ENCODE results near the gene AGAP2. TPM values are rescaled to one million over a fixed set of nuclear protein-coding genes. Genes with fewer than 3 reads are reported as not detected.

Gene AGAP2
- total and polyA plus RNA-seq, 2 donors: 14.4 to 15.5 TPM

GRCh38 chr12:57736741-57737466, 1.6 kb downstream of the AGAP2 start:
- DNase-seq (ENCODE audit: low read depth in 6 of 9, low spot score in 9 of 9): no peak
- peaks cover 17 to 35% of the 10 kb centered on the region in 2 donors for H3K4me1 ChIP-seq (ENCODE audit: control insufficient read depth in 2 of 2, insufficient read depth in 2 of 2, low read length in 2 of 2)
- no peak overlapping the region for H3K27ac ChIP-seq (ENCODE audit: low read depth in 1 of 2, low read length in 1 of 2)
- H3K9me3 ChIP-seq (ENCODE audit: control insufficient read depth in 2 of 2, insufficient read depth in 1 of 2, low read length in 1 of 2): no peaks in the 10 kb centered on the region
- H3K4me3 ChIP-seq (ENCODE audit: low read length in 2 of 2): no peak overlapping the region
- peaks cover 39 to 58% of the 10 kb centered on the region in 2 donors for H3K36me3 ChIP-seq (ENCODE audit: control insufficient read depth in 2 of 2, insufficient read depth in 2 of 2, low read length in 1 of 2)
- H3K27me3 ChIP-seq (ENCODE audit: control insufficient read depth in 2 of 2, insufficient read depth in 1 of 2, low read length in 1 of 2): peaks cover 0 to 22% of the 10 kb centered on the region in 2 donors
- WGBS: 92% methylated on average over 31 of the region's 31 CpGs

- Histone ChIP-seq H3K27me3 (ENCODE audit: control insufficient read depth in 2 of 2, insufficient read depth in 1 of 2, low read length in 1 of 2) (peaks cover 0 to 22% of the 10 kb centered on the region in 2 donors), H3K4me1 (ENCODE audit: control insufficient read depth in 2 of 2, insufficient read depth in 2 of 2, low read length in 2 of 2) (peaks cover 13 to 27% of the 10 kb centered on the region in 2 donors)
These were observed 2.4 kb downstream of the AGAP2 start for GRCh38 chr12:57735952-57736740.

GRCh38 chr12:57735198-57735855, 3.2 kb downstream of the AGAP2 start:
- H3K27me3 ChIP-seq (ENCODE audit: control insufficient read depth in 2 of 2, insufficient read depth in 1 of 2, low read length in 1 of 2): peaks cover 0 to 22% of the 10 kb centered on the region in 2 donors
- H3K36me3 ChIP-seq (ENCODE audit: control insufficient read depth in 2 of 2, insufficient read depth in 2 of 2, low read length in 1 of 2): peaks cover 54 to 74% of the 10 kb centered on the region in 2 donors
- H3K4me3 ChIP-seq (ENCODE audit: low read length in 2 of 2): no peak overlapping the region
- 89% methylated on average over 8 of the region's 8 CpGs for WGBS
- H3K9me3 ChIP-seq (ENCODE audit: control insufficient read depth in 2 of 2, insufficient read depth in 1 of 2, low read length in 1 of 2): no peaks in the 10 kb centered on the region
- no peak overlapping the region for H3K27ac ChIP-seq (ENCODE audit: low read depth in 1 of 2, low read length in 1 of 2)
- peaks cover 5 to 19% of the 10 kb centered on the region in 2 donors for H3K4me1 ChIP-seq (ENCODE audit: control insufficient read depth in 2 of 2, insufficient read depth in 2 of 2, low read length in 2 of 2)
- no peak for DNase-seq (ENCODE audit: low read depth in 6 of 9, low spot score in 9 of 9)

More at GRCh38 chr12:57735952-57736740, 2.4 kb downstream of the AGAP2 start:
- peaks cover 46 to 66% of the 10 kb centered on the region in 2 donors for H3K36me3 ChIP-seq (ENCODE audit: control insufficient read depth in 2 of 2, insufficient read depth in 2 of 2, low read length in 1 of 2)
- DNase-seq (ENCODE audit: low read depth in 6 of 9, low spot score in 9 of 9): no peak
- H3K27ac ChIP-seq (ENCODE audit: low read depth in 1 of 2, low read length in 1 of 2): no peak overlapping the region
- H3K4me3 ChIP-seq (ENCODE audit: low read length in 2 of 2): no peak overlapping the region
- WGBS: 95% methylated on average over 49 of the region's 49 CpGs
- no peaks in the 10 kb centered on the region for H3K9me3 ChIP-seq (ENCODE audit: control insufficient read depth in 2 of 2, insufficient read depth in 1 of 2, low read length in 1 of 2)

GRCh38 chr12:57734591-57734990, 4.0 kb downstream of the AGAP2 start:
- 96% methylated on average over 4 of the region's 4 CpGs for WGBS
- Histone ChIP-seq H3K27ac (ENCODE audit: low read depth in 1 of 2, low read length in 1 of 2) (no peak overlapping the region), H3K4me1 (ENCODE audit: control insufficient read depth in 2 of 2, insufficient read depth in 2 of 2, low read length in 2 of 2) (peaks cover 2 to 12% of the 10 kb centered on the region in 2 donors), H3K27me3 (ENCODE audit: control insufficient read depth in 2 of 2, insufficient read depth in 1 of 2, low read length in 1 of 2) (peaks cover 0 to 22% of the 10 kb centered on the region in 2 donors), H3K36me3 (ENCODE audit: control insufficient read depth in 2 of 2, insufficient read depth in 2 of 2, low read length in 1 of 2) (peaks cover 57 to 77% of the 10 kb centered on the region in 2 donors), H3K9me3 (ENCODE audit: control insufficient read depth in 2 of 2, insufficient read depth in 1 of 2, low read length in 1 of 2) (no peaks in the 10 kb centered on the region), H3K4me3 (ENCODE audit: low read length in 2 of 2) (no peak overlapping the region)
- DNase-seq (ENCODE audit: low read depth in 6 of 9, low spot score in 9 of 9): no peak

- H3K4me3 ChIP-seq (ENCODE audit: low read length in 2 of 2): no peak overlapping the region
- no peaks in the 10 kb centered on the region for H3K9me3 ChIP-seq (ENCODE audit: control insufficient read depth in 2 of 2, insufficient read depth in 1 of 2, low read length in 1 of 2)
- H3K36me3 ChIP-seq (ENCODE audit: control insufficient read depth in 2 of 2, insufficient read depth in 2 of 2, low read length in 1 of 2): peaks cover 60 to 77% of the 10 kb centered on the region in 2 donors
- 97% methylated on average over 6 of the region's 6 CpGs for WGBS
- peaks cover 0 to 5% of the 10 kb centered on the region in 2 donors for H3K4me1 ChIP-seq (ENCODE audit: control insufficient read depth in 2 of 2, insufficient read depth in 2 of 2, low read length in 2 of 2)
- DNase-seq (ENCODE audit: low read depth in 6 of 9, low spot score in 9 of 9): no peak
- no peak overlapping the region for H3K27ac ChIP-seq (ENCODE audit: low read depth in 1 of 2, low read length in 1 of 2)
- peaks cover 0 to 16% of the 10 kb centered on the region in 2 donors for H3K27me3 ChIP-seq (ENCODE audit: control insufficient read depth in 2 of 2, insufficient read depth in 1 of 2, low read length in 1 of 2)
These were observed 4.6 kb downstream of the AGAP2 start for GRCh38 chr12:57733928-57734327.

GRCh38 chr12:57732726-57733593, 5.6 kb downstream of the AGAP2 start:
- H3K4me1 ChIP-seq (ENCODE audit: control insufficient read depth in 2 of 2, insufficient read depth in 2 of 2, low read length in 2 of 2): no peaks in the 10 kb centered on the region
- peaks cover 0 to 11% of the 10 kb centered on the region in 2 donors for H3K27me3 ChIP-seq (ENCODE audit: control insufficient read depth in 2 of 2, insufficient read depth in 1 of 2, low read length in 1 of 2)
- no peak overlapping the region for H3K27ac ChIP-seq (ENCODE audit: low read depth in 1 of 2, low read length in 1 of 2)
- peaks cover 62 to 80% of the 10 kb centered on the region in 2 donors for H3K36me3 ChIP-seq (ENCODE audit: control insufficient read depth in 2 of 2, insufficient read depth in 2 of 2, low read length in 1 of 2)
- 96% methylated on average over 11 of the region's 11 CpGs for WGBS
- DNase-seq (ENCODE audit: low read depth in 6 of 9, low spot score in 9 of 9): no peak
- H3K4me3 ChIP-seq (ENCODE audit: low read length in 2 of 2): no peak overlapping the region
- no peaks in the 10 kb centered on the region for H3K9me3 ChIP-seq (ENCODE audit: control insufficient read depth in 2 of 2, insufficient read depth in 1 of 2, low read length in 1 of 2)

GRCh38 chr12:57732270-57732669, 6.3 kb downstream of the AGAP2 start:
- Histone ChIP-seq H3K9me3 (ENCODE audit: control insufficient read depth in 2 of 2, insufficient read depth in 1 of 2, low read length in 1 of 2) (peaks cover 0 to under 1% of the 10 kb centered on the region in 2 donors), H3K27ac (ENCODE audit: low read depth in 1 of 2, low read length in 1 of 2) (no peak overlapping the region), H3K36me3 (ENCODE audit: control insufficient read depth in 2 of 2, insufficient read depth in 2 of 2, low read length in 1 of 2) (peaks cover 68 to 80% of the 10 kb centered on the region in 2 donors), H3K4me1 (ENCODE audit: control insufficient read depth in 2 of 2, insufficient read depth in 2 of 2, low read length in 2 of 2) (no peaks in the 10 kb centered on the region), H3K27me3 (ENCODE audit: control insufficient read depth in 2 of 2, insufficient read depth in 1 of 2, low read length in 1 of 2) (peaks cover 0 to 13% of the 10 kb centered on the region in 2 donors), H3K4me3 (ENCODE audit: low read length in 2 of 2) (no peak overlapping the region)
- WGBS: 94% methylated on average over 4 of the region's 4 CpGs
- no peak for DNase-seq (ENCODE audit: low read depth in 6 of 9, low spot score in 9 of 9)

GRCh38 chr12:57731411-57732080, 7.0 kb downstream of the AGAP2 start:
- Histone ChIP-seq H3K9me3 (ENCODE audit: control insufficient read depth in 2 of 2, insufficient read depth in 1 of 2, low read length in 1 of 2) (peaks cover 0 to 7% of the 10 kb centered on the region in 2 donors), H3K4me3 (ENCODE audit: low read length in 2 of 2) (no peak overlapping the region), H3K4me1 (ENCODE audit: control insufficient read depth in 2 of 2, insufficient read depth in 2 of 2, low read length in 2 of 2) (no peaks in the 10 kb centered on the region), H3K36me3 (ENCODE audit: control insufficient read depth in 2 of 2, insufficient read depth in 2 of 2, low read length in 1 of 2) (peaks cover 69 to 85% of the 10 kb centered on the region in 2 donors), H3K27me3 (ENCODE audit: control insufficient read depth in 2 of 2, insufficient read depth in 1 of 2, low read length in 1 of 2) (peaks cover 0 to 12% of the 10 kb centered on the region in 2 donors), H3K27ac (ENCODE audit: low read depth in 1 of 2, low read length in 1 of 2) (no peak overlapping the region)
- 97% methylated on average over 19 of the region's 19 CpGs for WGBS
- no peak for DNase-seq (ENCODE audit: low read depth in 6 of 9, low spot score in 9 of 9)

All from thymus (tissue), 11 donors.